Activated CD8-positive, alpha-beta memory T cell treated with anti-CD3 and anti-CD28 coated beads, Interleukin-2, amount 10 ng/mL, durations not matched to agents 7 days and 5 days (primary cell): Measurements from ENCODE around the gene ZRSR2. TPM values are rescaled to one million over a fixed set of nuclear protein-coding genes. Genes with fewer than 3 reads are reported as not detected.

ENCODE experiments used
- ATAC-seq: fragments of 150-1000 bp; cut with Tn5 transposase; one replicate; pipeline ENCODE4 v1.10.0; 2021; ENCODE audit warnings: moderate library complexity
- CTCF ChIA-PET: fragments of 350-600 bp; sonication (Branson Sonifier 250); formaldehyde crosslinking; loops from one replicate; lab custom pipeline; 2021; ENCODE audit warnings: antibody characterized with exemption; lab: Charles Lee
- DNase-seq: peaks from one replicate; pipeline ENCODE4 v3.0.0-alpha.2; 2020
- H3K27ac Mint-ChIP-seq: one replicate; pipeline ENCODE4 v1.8.0; 2021; ENCODE audit warnings: mild to moderate bottlenecking, mixed read lengths
- H3K27me3 Mint-ChIP-seq: one replicate; pipeline ENCODE4 v1.8.0; 2021; ENCODE audit warnings: mixed read lengths
- H3K36me3 Mint-ChIP-seq: one replicate; pipeline ENCODE4 v1.8.0; 2021; ENCODE audit warnings: mild to moderate bottlenecking, mixed read lengths
- H3K4me1 Mint-ChIP-seq: one replicate; pipeline ENCODE4 v1.8.0; 2021; ENCODE audit warnings: mixed read lengths
- H3K4me3 Mint-ChIP-seq: one replicate; pipeline ENCODE4 v1.8.0; 2021; ENCODE audit warnings: mild to moderate bottlenecking, moderate library complexity, mixed read lengths
- H3K9me3 Mint-ChIP-seq: one replicate; pipeline ENCODE4 v1.8.0; 2022; ENCODE audit warnings: low read depth, mixed read lengths
- total RNA-seq, 2 experiments: library from RNA; stranded (reverse); gene quantifications; one replicate each; pipeline ENCODE4 v1.2.3, GENCODE V29; 2021

Gene ZRSR2
- total RNA-seq, 2 experiments from 2014 or later = 18.0 to 20.1 TPM

- DNase-seq = no peak
- no peaks in the 10 kb centered on the region for H3K4me1 Mint-ChIP-seq
- no peaks in the 10 kb centered on the region for H3K36me3 Mint-ChIP-seq
- ATAC-seq = no peak
- no peaks in the 10 kb centered on the region for H3K9me3 Mint-ChIP-seq
- peaks cover 2% of the 10 kb centered on the region for H3K27me3 Mint-ChIP-seq
- CTCF ChIA-PET = no interaction called here
- H3K27ac Mint-ChIP-seq = no peak overlapping the region
- no peak overlapping the region for H3K4me3 Mint-ChIP-seq
Measured at GRCh38 chrX:15864629-15865028, 74.3 kb downstream of the ZRSR2 start.

GRCh38 chrX:15866147-15866546, 75.9 kb downstream of the ZRSR2 start:
- DNase-seq (no peak), ATAC-seq (no peak)
- CTCF ChIA-PET = no interaction called here
- Mint-ChIP-seq H3K27me3 (peaks cover 5% of the 10 kb centered on the region), H3K27ac (no peak overlapping the region), H3K9me3 (no peaks in the 10 kb centered on the region), H3K4me3 (no peak overlapping the region), H3K36me3 (no peaks in the 10 kb centered on the region), H3K4me1 (no peaks in the 10 kb centered on the region)

- DNase-seq = no peak
- Mint-ChIP-seq H3K9me3 (no peaks in the 10 kb centered on the region), H3K4me3 (no peak overlapping the region), H3K36me3 (no peaks in the 10 kb centered on the region), H3K27me3 (peaks cover 6% of the 10 kb centered on the region), H3K4me1 (no peaks in the 10 kb centered on the region), H3K27ac (no peak overlapping the region)
- CTCF ChIA-PET = no interaction called here
- ATAC-seq = no peak
Measured at GRCh38 chrX:15869695-15870094, 79.4 kb downstream of the ZRSR2 start.

- H3K27ac Mint-ChIP-seq = no peak overlapping the region
- ATAC-seq (no peak), DNase-seq (no peak)
- peaks cover 6% of the 10 kb centered on the region for H3K27me3 Mint-ChIP-seq
- no peaks in the 10 kb centered on the region for H3K9me3 Mint-ChIP-seq
- CTCF ChIA-PET = no interaction called here
- H3K36me3 Mint-ChIP-seq = no peaks in the 10 kb centered on the region
- no peak overlapping the region for H3K4me3 Mint-ChIP-seq
- no peaks in the 10 kb centered on the region for H3K4me1 Mint-ChIP-seq
Measured at GRCh38 chrX:15870310-15870709, 80.0 kb downstream of the ZRSR2 start.

Other genes starting within 250 kb of the ZRSR2 start
- not detected for gene ACE2, start 189.5 kb upstream of the ZRSR2 start, total RNA-seq
- gene CLTRN, start 125.7 kb upstream of the ZRSR2 start, total RNA-seq = under 1 TPM in 1 of 2 experiments, not detected in 1; 0.21 TPM
- gene CA5B, start 52.2 kb upstream of the ZRSR2 start, total RNA-seq = 10 to 100 TPM in 1 of 2 experiments, 1 to 10 TPM in 1; 7.8 to 12.7 TPM
- gene AP1S2, start 64.3 kb downstream of the ZRSR2 start, total RNA-seq = 10 to 100 TPM; 21.4 to 22.4 TPM